Measurements from ENCODE around the gene TXNL4A.

Gene TXNL4A

GRCh38 chr18:79979843-79980242 is 8.5 kb downstream of the TXNL4A start (continued):
- TF ChIP-seq CREB5 (CRISPR knock-in tag; IDR thresholded peaks at IDR 0.05; ENCODE audit: low read depth): no peak

GRCh38 chr18:79975985-79976680 is 12.2 kb downstream of the TXNL4A start:
- no peak for TF ChIP-seq PPARA (CRISPR knock-in tag; IDR thresholded peaks at IDR 0.05; ENCODE audit: borderline replicate concordance)

DNA sequence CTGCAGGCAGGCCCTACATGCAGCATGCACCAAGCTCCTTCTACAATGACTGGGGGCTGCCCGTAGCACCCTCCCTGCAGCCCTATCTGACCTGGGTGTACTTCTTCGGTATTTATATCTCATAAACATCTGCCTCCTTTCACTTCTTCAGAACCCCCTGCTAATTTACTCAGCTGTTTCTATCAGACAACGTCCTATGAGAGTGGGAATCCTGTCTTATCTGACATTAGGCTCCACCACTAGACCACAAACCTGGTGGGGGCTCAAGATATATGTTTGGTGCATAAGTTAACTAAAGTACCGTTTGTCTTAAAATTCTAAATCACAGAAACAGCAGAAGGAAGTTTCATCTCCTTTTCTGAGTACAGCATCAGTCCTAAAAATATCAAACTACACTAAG is 13.3 kb downstream of the TXNL4A start:
- ATAC-seq: no peak
- TF ChIP-seq ARNTL (CRISPR knock-in tag; IDR thresholded peaks at IDR 0.05; ENCODE audit: borderline replicate concordance, low read depth) (no peak), ZNF565 (CRISPR knock-in tag; conservative IDR thresholded peaks at IDR 0.05; ENCODE audit: low read depth) (no peak), CSDC2 (CRISPR knock-in tag; IDR thresholded peaks at IDR 0.05) (no peak), SNAI2 (CRISPR knock-in tag; IDR thresholded peaks at IDR 0.05) (no peak), RARB (CRISPR knock-in tag; IDR thresholded peaks at IDR 0.05) (no peak), CSRNP3 (CRISPR knock-in tag; IDR thresholded peaks at IDR 0.05) (no peak), ZC3H10 (CRISPR knock-in tag; IDR thresholded peaks at IDR 0.05) (no peak), OSR1 (CRISPR knock-in tag; IDR thresholded peaks at IDR 0.05) (no peak), ZNF70 (CRISPR knock-in tag; IDR thresholded peaks at IDR 0.05) (no peak), TCF4 (CRISPR knock-in tag; IDR thresholded peaks at IDR 0.05; ENCODE audit: borderline replicate concordance) (no peak), ZNF8 (CRISPR knock-in tag; IDR thresholded peaks at IDR 0.05) (no peak), TOX (CRISPR knock-in tag; IDR thresholded peaks at IDR 0.05; ENCODE audit: borderline replicate concordance) (no peak), GLIS3 (CRISPR knock-in tag; IDR thresholded peaks at IDR 0.05) (no peak), PPARA (CRISPR knock-in tag; IDR thresholded peaks at IDR 0.05; ENCODE audit: borderline replicate concordance) (no peak), PATZ1 (CRISPR knock-in tag; IDR thresholded peaks at IDR 0.05; ENCODE audit: borderline replicate concordance) (no peak)
- TF ChIP-seq, protein P1, sequence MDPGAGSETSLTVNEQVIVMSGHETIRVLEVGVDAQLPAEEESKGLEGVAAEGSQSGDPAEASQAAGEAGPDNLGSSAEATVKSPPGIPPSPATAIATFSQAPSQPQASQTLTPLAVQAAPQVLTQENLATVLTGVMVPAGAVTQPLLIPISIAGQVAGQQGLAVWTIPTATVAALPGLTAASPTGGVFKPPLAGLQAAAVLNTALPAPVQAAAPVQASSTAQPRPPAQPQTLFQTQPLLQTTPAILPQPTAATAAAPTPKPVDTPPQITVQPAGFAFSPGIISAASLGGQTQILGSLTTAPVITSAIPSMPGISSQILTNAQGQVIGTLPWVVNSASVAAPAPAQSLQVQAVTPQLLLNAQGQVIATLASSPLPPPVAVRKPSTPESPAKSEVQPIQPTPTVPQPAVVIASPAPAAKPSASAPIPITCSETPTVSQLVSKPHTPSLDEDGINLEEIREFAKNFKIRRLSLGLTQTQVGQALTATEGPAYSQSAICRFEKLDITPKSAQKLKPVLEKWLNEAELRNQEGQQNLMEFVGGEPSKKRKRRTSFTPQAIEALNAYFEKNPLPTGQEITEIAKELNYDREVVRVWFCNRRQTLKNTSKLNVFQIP (CRISPR knock-in tag; IDR thresholded peaks at IDR 0.05; ENCODE audit: borderline replicate concordance, low read depth): no peak

More at GRCh38 chr18:79975985-79976680, 12.2 kb downstream of the TXNL4A start:
- ATAC-seq: no peak

- no peak for ATAC-seq
- TF ChIP-seq TSHZ2 (CRISPR knock-in tag; IDR thresholded peaks at IDR 0.05) (no peak), SNAI2 (CRISPR knock-in tag; IDR thresholded peaks at IDR 0.05) (no peak), TOX (CRISPR knock-in tag; IDR thresholded peaks at IDR 0.05; ENCODE audit: borderline replicate concordance) (no peak), ZNF70 (CRISPR knock-in tag; IDR thresholded peaks at IDR 0.05) (no peak), RARB (CRISPR knock-in tag; IDR thresholded peaks at IDR 0.05) (no peak), CSRNP3 (CRISPR knock-in tag; IDR thresholded peaks at IDR 0.05) (no peak), BACH2 (CRISPR knock-in tag; IDR thresholded peaks at IDR 0.05; ENCODE audit: borderline replicate concordance) (no peak), TCF4 (CRISPR knock-in tag; IDR thresholded peaks at IDR 0.05; ENCODE audit: borderline replicate concordance) (no peak), ESRRG (CRISPR knock-in tag; IDR thresholded peaks at IDR 0.05) (no peak), ARNTL (CRISPR knock-in tag; IDR thresholded peaks at IDR 0.05; ENCODE audit: borderline replicate concordance, low read depth) (no peak), OSR1 (CRISPR knock-in tag; IDR thresholded peaks at IDR 0.05) (no peak), ZNF565 (CRISPR knock-in tag; conservative IDR thresholded peaks at IDR 0.05; ENCODE audit: low read depth) (no peak), ZNF8 (CRISPR knock-in tag; IDR thresholded peaks at IDR 0.05) (no peak), ZFP3 (CRISPR knock-in tag; IDR thresholded peaks at IDR 0.05) (no peak), GLIS3 (CRISPR knock-in tag; IDR thresholded peaks at IDR 0.05) (no peak), CSDC2 (CRISPR knock-in tag; IDR thresholded peaks at IDR 0.05) (no peak), ZC3H10 (CRISPR knock-in tag; IDR thresholded peaks at IDR 0.05) (no peak)
- TF ChIP-seq, protein P1 (CRISPR knock-in tag; IDR thresholded peaks at IDR 0.05; ENCODE audit: borderline replicate concordance, low read depth): no peak
Observed at GRCh38 chr18:79974025-79974654, 14.2 kb downstream of the TXNL4A start.
